ENCODE measurements around the gene AQP12A.

Gene AQP12A

DNA sequence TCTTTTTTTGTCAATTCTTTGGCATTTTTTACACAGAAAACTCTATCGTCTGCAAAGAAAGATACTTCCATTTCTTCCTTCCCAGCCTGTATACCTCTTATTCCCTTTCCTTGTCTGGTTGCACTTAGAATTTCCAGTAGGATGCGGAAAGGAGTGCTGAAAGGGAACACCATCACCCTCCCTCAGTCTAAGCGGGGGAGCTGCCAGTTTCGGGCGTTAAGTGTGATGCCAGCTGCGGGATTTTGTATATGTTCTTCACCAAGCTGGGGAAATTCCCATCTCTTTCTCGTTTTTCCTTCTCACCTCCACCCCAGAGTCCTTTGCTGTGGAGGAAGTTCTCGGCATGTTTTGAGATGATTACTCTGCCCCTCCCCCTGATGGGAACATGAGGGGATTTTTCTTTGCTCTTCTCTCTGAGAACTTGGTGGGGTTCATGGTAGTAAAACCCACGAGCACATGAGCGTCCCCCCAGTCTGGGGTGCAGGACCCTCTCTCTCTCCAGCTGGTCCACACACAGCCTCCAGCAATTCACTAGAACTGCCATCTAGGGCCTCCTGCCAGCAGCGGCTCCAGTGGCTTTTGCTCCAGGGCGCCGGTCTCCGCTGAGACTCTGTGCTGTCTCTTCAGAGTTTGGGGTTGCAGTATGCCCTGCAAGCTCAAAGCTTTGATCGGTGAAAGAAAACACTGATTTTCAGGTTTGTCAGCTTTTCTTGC, 15.5 kb downstream of the AQP12A start:
- no peak for DNase-seq (ENCODE audit: low read depth in 2 of 2)

DNA sequence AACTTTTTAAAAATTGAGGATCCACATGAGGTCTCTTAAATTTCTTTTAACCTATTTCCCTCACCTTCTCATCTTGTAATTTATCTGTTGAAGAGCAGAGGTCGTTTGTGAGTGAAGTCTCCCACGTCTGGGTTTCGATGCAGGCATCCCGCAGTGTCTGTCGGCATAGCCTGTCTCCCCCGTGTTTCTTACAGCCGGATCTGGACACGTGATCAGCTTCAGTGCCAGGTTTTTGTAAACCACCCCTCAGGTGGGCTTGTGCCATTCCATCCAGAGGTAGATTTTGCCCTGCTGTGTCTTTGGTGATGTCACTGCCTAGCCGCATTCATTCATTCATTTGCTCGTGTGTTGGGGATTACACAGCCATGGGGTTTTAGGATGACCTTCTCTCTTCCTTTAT, 16.2 kb downstream of the AQP12A start:
- DNase-seq (ENCODE audit: low read depth in 2 of 2), result no peak

DNA sequence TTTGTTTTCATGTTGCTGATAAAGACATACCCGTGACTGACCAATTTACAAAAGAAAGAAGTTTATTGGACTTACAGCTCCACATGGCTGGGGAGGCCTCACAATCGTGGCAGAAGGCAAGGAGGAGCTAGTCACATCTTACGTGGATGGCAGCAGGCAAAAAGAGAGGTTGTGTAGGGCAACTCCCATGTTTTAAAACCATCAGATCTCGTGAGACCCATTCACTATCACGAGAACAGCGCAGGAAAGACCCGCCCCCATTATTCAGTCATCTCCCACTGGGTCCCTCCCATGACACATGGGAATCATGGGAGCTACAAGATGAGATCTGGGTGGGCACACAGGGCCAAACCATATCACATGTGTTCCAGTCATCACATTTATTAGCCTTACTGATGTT, 16.8 kb downstream of the AQP12A start:
- no peak for DNase-seq (ENCODE audit: low read depth in 2 of 2)

DNA sequence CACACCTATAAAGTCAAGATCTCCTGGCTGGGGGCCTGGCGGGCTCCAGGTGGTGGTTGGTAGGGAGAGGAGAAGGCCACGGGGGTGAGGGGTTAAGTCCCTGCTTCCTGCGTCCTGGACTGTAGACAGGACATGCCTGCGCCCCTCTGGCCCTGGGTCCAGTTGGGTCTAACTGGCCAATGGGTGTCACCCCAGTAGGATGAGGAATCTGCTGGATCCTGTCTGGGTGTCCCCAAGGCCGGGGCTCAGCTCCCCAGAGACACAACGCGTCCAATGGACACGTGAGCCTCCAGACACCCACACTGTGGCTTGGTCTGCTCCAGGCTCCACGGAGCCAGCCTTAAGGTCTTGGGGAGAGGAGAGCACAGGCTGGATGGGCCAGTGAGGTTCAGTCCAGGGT, 19.6 kb downstream of the AQP12A start:
- no peak for DNase-seq (ENCODE audit: low read depth in 2 of 2)

DNA sequence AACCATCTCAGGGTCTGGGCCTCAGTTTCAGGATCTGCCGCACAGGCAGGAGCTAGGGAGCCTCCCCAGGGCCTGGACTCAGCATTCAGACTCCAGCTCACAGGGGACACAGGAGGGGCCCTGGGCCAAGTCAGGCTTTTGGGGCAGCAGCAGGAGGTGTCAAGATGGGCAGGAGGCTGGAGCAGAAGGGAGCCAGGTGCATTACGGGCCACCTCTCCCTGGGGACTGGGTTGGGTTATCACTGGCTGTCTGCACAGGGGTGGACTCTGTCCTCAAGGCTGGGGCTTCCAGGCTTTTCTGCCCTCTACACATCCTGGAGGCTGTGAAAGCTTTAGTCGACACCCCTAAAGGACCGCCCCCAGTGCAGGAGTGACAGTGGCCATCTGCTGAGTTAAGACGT, 20.0 kb downstream of the AQP12A start:
- DNase-seq (ENCODE audit: low read depth in 2 of 2), result no peak

DNA sequence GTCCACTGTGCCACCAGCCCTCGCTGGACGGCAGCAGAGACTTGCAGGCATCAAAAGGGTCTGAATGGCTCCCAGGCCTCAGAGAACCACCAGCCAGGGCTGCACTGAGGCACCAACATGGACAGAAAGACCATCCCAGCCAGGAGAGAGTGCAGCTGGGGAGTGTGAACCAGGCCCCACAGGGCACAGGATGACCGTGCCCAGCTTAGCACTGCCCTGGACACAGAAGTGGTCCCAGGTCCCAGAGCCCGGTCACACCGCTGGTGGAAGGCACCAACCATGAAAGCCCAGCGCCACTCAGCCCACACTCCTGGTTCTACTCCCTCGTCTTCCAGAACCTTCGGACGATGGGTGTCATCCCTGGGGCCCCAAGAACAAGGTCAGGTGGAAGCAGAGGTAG, 20.5 kb downstream of the AQP12A start:
- no peak for DNase-seq (ENCODE audit: low read depth in 2 of 2)

DNA sequence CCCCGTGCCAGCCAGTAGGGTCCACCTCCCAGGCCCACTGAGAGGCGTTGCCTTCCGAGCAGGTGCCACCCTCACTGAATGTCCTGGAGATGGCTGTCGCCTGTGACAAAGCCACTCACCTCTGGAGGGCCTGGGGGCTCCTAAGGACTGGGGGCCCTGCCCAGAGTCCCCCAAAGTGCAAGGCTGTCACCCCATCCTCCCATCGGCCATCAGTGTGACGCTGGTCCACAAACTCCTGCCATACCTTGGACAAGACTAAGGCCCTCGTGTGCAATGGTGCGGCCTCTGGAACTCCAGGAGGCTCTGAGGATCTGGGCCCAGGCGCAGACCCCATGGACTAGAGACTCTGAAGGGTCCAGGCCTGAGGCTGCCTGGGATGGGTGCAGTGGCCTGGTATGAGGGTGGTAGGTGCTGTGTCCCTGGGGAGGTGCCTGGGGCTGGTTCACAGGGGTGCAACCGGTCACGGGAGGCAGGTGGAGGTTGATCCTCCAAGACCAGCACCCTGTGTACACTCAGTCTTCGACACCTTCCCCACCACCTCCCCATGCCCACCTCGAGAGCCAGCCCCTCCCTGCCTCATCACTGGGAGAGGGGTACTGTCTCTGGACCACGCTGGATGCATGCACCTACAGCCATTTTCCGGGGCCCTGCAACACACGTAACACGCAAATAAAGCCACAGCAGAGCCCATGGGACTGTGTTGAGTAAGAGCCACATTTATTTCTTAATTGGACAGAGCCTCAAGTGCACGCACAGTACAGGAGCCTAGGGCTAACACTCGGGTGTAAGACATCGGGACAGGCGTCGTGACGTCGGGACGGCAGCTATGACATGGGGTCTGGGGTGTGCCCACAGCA, 21.6 kb downstream of the AQP12A start:
- DNase-seq (ENCODE audit: low read depth in 2 of 2), result no peak

DNA sequence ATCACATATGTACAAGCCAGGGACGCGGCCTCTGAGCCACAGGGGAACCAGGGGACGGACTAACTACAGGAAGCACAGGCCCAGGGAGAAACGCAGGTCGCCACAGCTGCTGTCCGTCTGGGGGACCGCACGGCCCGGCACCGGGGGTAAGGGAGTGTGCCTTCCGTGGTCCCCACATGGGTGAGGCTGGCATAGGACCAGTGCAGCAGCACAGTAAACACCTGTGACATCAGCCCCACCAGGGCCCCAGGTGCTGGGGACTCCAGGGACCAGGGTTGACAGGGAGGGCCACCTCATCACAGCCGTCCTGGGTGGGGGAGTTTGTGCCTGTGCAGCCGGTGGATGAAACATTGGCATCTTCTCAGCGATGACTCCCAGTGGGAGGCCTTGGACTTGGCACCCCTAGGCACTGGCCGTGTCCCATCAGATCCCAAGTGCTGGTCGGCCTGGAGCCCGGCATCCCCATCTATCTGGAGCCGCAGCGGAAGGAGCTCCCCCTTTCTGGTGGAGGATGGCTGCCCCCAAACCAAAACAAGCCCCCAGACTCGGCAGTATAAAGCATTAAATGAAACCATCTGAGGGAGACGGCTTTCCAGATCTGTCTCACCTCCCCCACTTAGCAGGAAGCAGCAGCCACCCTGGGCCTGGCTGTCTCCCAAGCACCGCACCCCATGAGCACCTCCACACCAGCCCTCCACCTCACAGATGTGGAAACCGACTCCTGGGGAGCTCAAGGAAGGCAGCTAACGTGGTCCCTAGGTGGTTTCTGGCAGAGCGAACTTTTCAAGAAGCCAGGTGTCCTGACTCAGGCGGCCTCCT, 22.5 kb downstream of the AQP12A start:
- no peak for DNase-seq (ENCODE audit: low read depth in 2 of 2)

DNA sequence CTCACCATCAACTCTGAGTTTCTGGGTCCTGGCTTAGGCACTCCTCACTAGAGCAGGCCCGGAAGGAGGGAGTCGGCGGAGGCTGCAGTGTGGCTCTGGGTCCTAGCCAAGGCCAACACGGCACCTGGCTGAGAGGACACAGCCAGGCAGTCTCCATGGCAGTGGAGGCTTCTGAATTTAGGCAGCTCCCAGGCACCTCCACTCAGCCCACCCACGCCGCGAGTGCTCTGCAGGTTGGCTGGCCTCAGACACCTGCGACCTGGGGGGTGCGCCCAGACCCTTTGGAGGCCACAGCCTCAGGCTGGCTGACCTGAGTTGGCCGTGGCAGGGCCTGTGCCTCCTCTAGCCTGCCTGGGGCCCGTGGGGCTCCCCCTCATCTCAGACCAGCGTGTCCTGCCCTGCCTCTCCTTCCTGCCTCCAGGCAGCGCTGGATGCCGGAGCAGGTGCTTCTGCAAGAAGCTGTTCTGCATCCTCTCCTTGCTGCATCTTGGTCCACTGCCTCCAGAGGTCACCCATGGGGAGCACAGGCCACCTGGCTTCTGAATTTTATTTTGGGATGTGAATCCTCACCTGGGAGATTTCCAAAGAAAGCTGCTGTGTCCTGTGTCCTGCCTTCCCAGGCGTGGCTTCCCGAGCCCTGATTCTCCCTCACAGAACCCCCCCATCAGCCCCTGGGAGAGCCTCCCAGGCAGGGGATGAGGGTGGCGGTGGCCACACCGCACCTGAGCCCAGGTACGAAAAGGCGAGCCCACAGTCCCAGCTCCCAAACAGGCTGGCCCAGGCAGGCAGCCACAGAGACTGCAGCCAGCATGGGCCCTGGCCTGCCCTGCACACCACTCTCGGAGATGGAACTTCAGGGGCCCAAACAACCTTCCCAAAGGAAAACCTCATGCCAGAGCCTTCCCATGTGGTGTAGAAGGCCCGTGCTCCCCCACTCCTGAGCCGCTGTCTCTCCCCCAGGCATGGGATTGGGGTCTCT, 23.4 kb downstream of the AQP12A start:
- no peak for DNase-seq (ENCODE audit: low read depth in 2 of 2)

DNA sequence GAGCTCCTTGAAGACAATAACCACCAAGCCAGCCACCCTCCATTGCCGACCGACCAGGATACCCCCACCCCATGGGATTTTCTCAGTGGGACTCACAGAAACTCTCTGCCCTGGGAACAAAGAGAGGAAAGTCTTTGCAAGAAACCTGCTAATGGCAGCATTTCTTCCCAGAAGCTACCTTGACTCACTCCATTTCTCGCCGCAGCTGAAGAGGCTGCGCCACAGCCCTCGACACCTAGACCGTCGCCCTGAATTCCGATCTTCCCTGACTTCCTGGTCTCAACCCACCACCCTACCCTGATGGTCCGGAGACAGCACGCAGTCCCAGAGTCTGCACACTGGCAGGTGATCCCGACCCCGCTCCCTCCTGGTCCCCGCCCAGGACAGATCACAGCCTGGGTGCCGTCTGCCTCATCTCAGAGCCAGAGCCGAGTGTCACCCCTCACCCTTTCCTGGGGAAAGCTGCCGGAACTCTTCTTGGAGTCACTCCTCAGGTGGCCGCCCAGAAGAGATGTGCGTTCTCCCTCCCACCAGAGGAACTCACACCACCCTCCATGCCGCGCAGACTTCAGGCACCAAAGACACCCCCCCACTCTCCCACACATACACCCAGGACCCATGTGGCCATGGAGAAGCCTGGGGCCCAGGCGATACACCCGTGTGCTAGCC, 24.6 kb downstream of the AQP12A start:
- no peak for DNase-seq (ENCODE audit: low read depth in 2 of 2)

DNA sequence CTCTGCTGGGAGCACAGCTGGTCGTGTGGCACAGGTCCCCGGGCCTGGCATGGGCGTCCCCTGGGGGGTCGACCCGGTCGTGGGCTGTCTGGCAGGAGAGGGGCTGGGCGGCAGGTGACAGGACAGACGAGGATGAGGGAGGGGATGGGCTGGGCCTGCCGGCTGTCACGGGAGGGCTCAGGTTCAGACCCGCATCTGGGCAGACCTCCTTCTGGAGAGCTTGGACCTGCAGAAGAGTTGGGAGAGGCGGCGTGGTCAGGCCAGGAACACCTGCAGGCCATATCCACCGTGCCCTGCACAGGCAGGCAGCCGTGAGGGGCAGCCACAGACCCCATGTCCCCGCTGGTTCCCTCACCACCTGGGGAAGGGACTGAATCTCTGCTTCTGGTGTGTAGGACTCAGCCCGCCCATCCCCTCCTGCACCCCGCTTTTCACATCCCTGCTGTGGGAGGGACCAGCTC, 25.5 kb downstream of the AQP12A start:
- DNase-seq (ENCODE audit: low read depth in 2 of 2), result no peak

DNA sequence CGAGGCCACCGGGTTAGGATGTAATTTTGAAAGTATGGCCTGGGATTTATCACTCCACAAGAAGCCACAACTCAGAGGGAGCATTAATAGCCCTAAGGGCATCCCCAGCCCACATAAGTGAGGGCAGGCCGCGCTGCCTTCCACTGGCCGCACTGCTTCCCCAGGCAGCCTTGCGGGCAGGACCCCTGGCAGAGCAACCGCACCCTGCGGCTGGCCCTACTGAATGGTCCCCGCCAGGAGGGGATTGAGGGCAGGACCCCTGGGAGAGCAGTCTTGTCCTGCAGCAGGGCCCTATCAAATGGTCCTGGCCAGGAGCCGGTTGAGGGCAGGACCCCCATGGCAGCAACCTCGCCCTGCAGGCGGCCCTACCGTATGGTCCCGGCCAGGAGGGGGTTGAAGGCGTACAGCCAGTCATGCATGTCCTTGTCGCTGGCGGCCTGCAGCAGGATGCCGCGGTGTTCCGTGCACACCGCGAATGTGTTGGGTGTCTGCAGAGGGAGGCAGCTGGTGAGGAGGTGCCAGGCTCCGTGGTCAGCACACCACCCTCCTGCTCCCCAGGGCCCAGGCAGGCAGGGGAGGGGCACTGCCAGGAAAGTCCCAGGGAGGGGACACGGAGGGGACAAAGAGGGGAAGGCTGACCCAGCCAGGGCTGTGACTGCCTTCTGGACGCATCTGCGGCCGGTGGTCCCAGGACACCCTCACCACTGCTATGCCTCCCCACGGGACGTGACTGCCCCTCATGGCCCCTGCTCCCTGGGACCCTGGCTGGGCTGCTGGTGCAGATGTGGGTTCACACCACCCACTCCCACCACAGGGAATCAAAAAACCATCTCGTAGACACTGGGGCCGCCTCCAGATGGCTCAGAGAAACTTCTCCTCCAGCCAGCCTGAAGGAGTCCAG, 26.3 kb downstream of the AQP12A start:
- no peak for DNase-seq (ENCODE audit: low read depth in 2 of 2)

DNA sequence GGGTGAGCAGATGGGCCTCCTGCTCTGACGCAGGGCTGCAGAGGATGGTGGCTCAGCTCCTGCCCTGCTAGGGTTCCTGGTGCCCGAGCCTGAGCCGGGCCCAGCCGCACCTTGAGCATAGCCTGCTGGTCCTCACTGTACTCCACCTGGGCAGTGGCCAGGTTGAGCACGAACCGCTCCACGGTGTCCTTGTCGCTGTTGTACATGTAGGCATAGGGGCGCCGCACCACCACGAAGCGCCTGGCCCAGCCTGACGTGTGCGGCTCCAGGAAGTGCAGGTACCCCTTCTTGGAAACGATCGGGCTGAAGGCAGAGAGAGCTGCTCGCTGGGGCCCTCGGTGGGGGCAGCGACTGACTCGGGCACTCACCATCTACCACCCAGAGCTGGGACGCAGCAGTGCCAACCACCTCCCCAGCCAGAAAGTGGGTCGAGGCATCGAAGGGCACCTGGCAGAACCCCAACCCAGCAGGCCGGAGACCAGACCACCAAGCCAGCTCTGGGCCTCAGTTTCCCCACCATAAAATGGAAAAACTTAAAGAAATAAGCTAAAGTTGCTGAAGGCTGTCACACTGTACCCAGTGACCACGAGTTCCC, 27.3 kb downstream of the AQP12A start:
- no peak for DNase-seq (ENCODE audit: low read depth in 2 of 2)

DNA sequence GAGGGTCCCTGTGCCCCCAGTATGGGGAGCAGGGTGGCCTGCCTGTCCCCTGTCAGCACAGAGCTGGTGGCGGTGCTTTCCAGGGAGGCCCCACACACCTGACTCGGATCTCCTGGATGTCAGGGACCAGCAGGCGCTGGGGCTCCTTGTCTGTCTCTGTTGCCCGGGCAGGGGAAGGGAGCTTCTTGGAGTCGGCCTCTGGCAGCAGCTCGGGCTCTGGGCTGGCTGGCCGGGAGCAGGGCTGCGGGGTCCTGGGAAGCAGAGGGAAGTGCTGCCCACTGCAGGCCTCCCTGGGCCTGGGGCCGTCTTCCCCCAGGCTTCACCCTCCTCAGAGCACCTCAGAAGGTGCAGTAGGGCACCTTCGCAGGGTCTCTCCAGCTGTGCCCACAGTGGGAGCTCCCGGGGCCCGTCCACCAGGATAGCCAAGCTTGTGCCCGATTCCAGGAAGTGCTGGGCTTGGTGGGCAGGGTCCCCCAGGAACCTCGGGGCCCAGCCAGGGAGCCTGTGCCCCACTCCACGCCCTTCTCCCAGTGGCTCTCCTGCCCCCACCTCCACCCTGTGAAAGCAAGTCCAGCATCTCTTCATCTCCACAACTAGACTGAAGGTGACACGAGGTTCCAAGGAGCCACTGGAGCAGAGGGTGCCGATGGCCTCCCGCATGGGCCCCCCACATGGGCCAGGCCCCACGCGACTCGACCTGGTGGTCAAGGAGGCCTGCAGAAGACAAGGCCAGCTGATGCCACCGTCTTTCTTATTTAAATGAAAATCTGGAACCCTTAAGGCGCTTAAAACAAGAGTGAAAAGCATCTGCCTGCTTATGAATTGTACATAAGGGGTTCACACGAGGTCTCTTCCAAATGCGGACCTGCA, 28.2 kb downstream of the AQP12A start:
- no peak for DNase-seq (ENCODE audit: low read depth in 2 of 2)

DNA sequence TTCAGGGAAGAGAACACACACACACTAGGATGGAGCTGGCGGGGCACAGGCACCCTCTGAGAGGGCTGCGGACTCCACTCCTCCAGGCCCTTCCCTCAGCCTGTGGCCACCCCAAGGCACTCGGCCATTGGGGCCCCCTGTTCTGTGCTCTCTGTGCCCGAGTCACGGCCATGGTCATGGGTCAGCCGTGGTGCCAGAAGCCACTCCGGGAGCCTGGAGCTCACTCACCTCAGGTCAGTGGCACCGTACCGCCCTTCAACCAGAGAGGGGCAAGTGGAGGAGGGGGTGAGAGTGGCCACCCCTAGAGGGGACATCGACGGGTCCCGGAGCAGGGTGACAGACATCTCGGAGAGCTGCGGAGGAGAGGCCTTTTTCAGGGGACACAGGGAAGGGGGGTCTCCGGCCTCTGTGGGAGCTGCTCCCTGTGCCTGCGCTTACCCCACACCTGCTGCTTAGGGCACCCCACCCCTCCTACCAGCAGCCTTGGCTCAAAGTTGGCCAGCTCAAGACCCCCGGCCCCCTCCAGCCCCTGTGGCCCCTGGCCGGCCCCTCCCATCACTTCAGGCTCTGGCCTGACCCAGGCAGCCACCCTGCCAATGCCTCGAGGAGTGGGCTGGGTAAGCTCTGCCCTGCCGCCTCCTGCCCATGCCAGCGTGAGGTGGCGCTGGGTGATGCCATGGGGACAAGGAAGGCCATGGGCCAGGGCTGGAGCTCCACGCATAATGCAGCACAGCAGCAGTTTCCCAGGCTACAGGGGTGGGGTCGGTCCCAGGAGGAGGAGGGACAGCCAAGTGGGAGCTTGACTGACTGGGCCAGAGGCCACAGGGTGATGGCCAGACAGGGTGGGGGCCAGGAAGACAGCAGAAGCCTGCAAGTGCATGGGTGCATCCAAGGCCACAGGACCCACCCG, 29.3 kb downstream of the AQP12A start:
- DNase-seq (ENCODE audit: low read depth in 2 of 2), result no peak

DNA sequence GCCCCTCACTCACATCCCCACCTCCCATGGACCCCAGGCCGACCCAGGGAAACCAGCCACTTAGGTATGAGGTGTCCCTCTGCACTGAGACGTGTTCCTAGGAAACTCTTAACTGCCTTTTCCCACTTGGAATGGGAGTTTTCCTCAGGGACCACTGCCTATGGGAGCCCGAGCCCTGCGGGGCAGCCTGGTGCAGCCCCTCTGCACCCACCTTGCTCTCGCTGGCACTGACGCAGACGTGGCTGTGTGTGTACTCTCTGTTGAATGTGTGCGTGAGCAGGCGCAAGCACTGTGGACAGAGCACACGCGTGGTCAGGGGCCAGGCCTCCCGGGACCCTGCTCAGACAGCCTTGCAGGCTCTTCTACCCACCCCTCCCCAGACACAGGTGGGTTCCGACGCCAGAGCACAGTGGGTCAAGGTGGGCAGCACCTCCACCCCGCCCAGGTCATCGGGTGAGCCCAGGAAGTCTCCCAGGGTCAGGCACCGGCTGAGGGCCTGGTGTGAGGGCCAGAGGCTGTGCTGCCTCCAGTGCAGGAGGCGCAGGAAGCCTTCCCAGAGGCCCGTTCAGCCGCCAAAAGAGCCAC, 30.0 kb downstream of the AQP12A start:
- no peak for DNase-seq (ENCODE audit: low read depth in 2 of 2)

DNA sequence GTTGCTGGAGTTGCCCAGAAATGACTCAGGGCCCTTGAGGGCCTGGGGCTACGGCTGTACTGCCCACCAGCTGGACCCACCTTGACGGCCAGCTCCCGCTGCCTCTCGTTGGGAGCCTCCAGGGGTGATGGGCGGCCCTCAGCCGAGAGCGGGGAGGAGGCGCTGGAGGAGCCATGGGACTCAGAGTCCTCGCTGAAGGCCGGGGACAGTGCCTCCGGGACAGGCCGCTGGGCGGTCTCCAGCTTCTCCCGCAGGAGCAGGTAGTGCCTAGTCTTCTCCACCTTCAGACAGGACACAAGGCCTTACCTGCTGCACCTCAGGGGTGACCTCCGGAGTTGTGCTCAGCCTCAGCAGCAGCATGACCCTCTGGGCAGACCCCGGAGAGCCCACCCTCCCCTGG, 30.7 kb downstream of the AQP12A start:
- DNase-seq (ENCODE audit: low read depth in 2 of 2), result no peak

All from stimulated activated CD8-positive, alpha-beta memory T cell treated with anti-CD3 and anti-CD28 coated beads, Interleukin-15, amount 100 ng/mL, for 4 hours (primary cell).